A549 (cell line): ENCODE measurements around the gene NAALADL1. TPM values are rescaled to one million over a fixed set of nuclear protein-coding genes. Genes with fewer than 3 reads are reported as not detected.

Experiments used
- ATAC-seq, 2 experiments: fragments of 200-7000 bp in 1 of 2; fragments of >200 bp in 1 of 2; cut with Nextera tagmentation in 1 of 2; cut with Tn5 transposase in 1 of 2; 3 replicates each; pipeline versions ENCODE4 v1.8.0 to v1.9.1; 2018 to 2020; ENCODE audit warnings: mild to moderate bottlenecking in 1 of 2, moderate library complexity in 1 of 2
- CTCF ChIA-PET: fragments of 300-600 bp; sonication (Branson Sonifier 250); formaldehyde crosslinking; extraction: SDS; loops from one replicate; lab custom pipeline; 2021; ENCODE audit warnings: antibody characterized with exemption, inconsistent platforms; lab: Yijun Ruan, JAX
- POLR2A ChIA-PET: fragments of 350-600 bp; formaldehyde crosslinking; extraction: SDS; loops from one replicate; lab custom pipeline; 2021; ENCODE audit warnings: antibody characterized with exemption, inconsistent platforms; lab: Yijun Ruan, JAX
- DNase-seq, 2 experiments: peaks; one replicate each; pipeline versions ENCODE4 v3.0.0 to v3.0.0-alpha.2; 2011 to 2016; ENCODE audit warnings: low read depth in 1 of 2, low spot score in 1 of 2
- FAIRE-seq: peaks from 2 replicates; lab custom pipeline; 2011; peaks lifted over from hg19 to GRCh38; lab: Jason Lieb, UNC
- H3K27ac ChIP-seq, 2 experiments: fragments of >200 bp; sonication (Bioruptor Twin); formaldehyde crosslinking; 3 replicates each; pipeline ENCODE4 v1.5.1; 2016 to 2017
- H3K4me1 ChIP-seq: fragments of >200 bp; sonication (Bioruptor Twin); formaldehyde crosslinking; 3 replicates; pipeline ENCODE4 v1.6.1; 2016
- H3K4me2 ChIP-seq: fragments of >200 bp; sonication (Bioruptor Twin); formaldehyde crosslinking; 3 replicates; pipeline ENCODE4 v1.6.1; 2016
- H3K4me3 ChIP-seq: fragments of >200 bp; sonication (Bioruptor Twin); formaldehyde crosslinking; 3 replicates; pipeline ENCODE4 v1.5.1; 2016
- H3K9me3 ChIP-seq: fragments of >200 bp; sonication (Bioruptor Twin); formaldehyde crosslinking; 3 replicates; pipeline ENCODE4 v1.6.1; 2016
- ATOH8 ChIP-seq: fragments of 250-450 bp; sonication (Bioruptor Pico); IDR thresholded peaks from 2 replicates; pipeline ENCODE4 v1.5.0; 2020; ENCODE audit warnings: low read depth, mild to moderate bottlenecking, moderate library complexity
- CBX2 ChIP-seq: fragments of 200-600 bp; sonication (generic); IDR thresholded peaks from 2 replicates; pipeline ENCODE4 v1.6.1; 2016; ENCODE audit warnings: low read depth, mild to moderate bottlenecking, borderline replicate concordance
- CBX8 ChIP-seq: fragments of 200-600 bp; sonication (generic); IDR thresholded peaks from 2 replicates; pipeline ENCODE4 v1.6.1; 2016
- CEBPB ChIP-seq, 2 experiments: fragments of >200 bp in 1 of 2; sonication (Bioruptor Twin) in 1 of 2; formaldehyde crosslinking in 1 of 2; IDR thresholded peaks; 2 replicates each; pipeline ENCODE4 v1.6.1; 2012 to 2016
- EHMT2 ChIP-seq: fragments of 200-600 bp; sonication (generic); IDR thresholded peaks from 2 replicates; pipeline ENCODE4 v1.6.1; 2016; ENCODE audit warnings: antibody characterized with exemption, low read depth, mild to moderate bottlenecking, moderate library complexity
- ELK1 ChIP-seq: fragments of 150-350 bp; IDR thresholded peaks from 2 replicates; pipeline ENCODE4 v1.6.1; 2014; ENCODE audit warnings: low read depth, mild to moderate bottlenecking, low read length
- EP300 ChIP-seq, 2 experiments: fragments of >200 bp; sonication (Bioruptor Twin); formaldehyde crosslinking; IDR thresholded peaks; 2 replicates in 1 of 2; 3 replicates in 1 of 2; pipeline ENCODE4 v1.6.1; 2016 to 2017
- ESRRA ChIP-seq: fragments of 150-350 bp; IDR thresholded peaks from 2 replicates; pipeline ENCODE4 v1.6.1; 2014; ENCODE audit warnings: mild to moderate bottlenecking, low read length, borderline replicate concordance
- FOSB ChIP-seq: fragments of 250-450 bp; sonication (Bioruptor Pico); IDR thresholded peaks from 2 replicates; pipeline ENCODE4 v1.5.0; 2020; ENCODE audit warnings: mild to moderate bottlenecking, moderate library complexity
- GATA3 ChIP-seq: IDR thresholded peaks from 2 replicates; pipeline ENCODE4 v1.6.1; 2012; ENCODE audit warnings: borderline replicate concordance
- HDAC2 ChIP-seq: fragments of 200-600 bp; sonication (generic); IDR thresholded peaks from 2 replicates; pipeline ENCODE4 v1.6.1; 2016
- HEYL ChIP-seq: fragments of 250-450 bp; sonication (Bioruptor Pico); IDR thresholded peaks from 2 replicates; pipeline ENCODE4 v1.8.0; 2021; ENCODE audit warnings: mild to moderate bottlenecking, moderate library complexity
- HOXB13 ChIP-seq: fragments of 250-450 bp; sonication (Bioruptor Pico); IDR thresholded peaks from 2 replicates; pipeline ENCODE4 v1.5.0; 2020; ENCODE audit warnings: low read depth, mild to moderate bottlenecking, moderate library complexity
- HOXB5 ChIP-seq: fragments of 250-450 bp; sonication (Bioruptor Pico); IDR thresholded peaks from 2 replicates; pipeline ENCODE4 v1.5.0; 2020; ENCODE audit warnings: mild to moderate bottlenecking, moderate library complexity
- JUN ChIP-seq, 2 experiments: fragments of >200 bp; sonication (Bioruptor Twin); formaldehyde crosslinking; IDR thresholded peaks; 2 replicates in 1 of 2; 3 replicates in 1 of 2; pipeline ENCODE4 v1.6.1; 2016 to 2017
- KDM1A ChIP-seq: fragments of 200-600 bp; sonication (generic); IDR thresholded peaks from 2 replicates; pipeline ENCODE4 v1.6.1; 2016; ENCODE audit warnings: low read depth, mild to moderate bottlenecking
- MAFK ChIP-seq: fragments of 450-650 bp; IDR thresholded peaks from 2 replicates; pipeline ENCODE4 v1.6.1; 2014; ENCODE audit not compliant: partially characterized antibody
- MAZ ChIP-seq: fragments of 150-350 bp; IDR thresholded peaks from 2 replicates; pipeline ENCODE4 v1.6.1; 2014; ENCODE audit warnings: antibody characterized with exemption, low read depth, low read length, borderline replicate concordance
- MYC ChIP-seq: IDR thresholded peaks from 2 replicates; pipeline ENCODE4 v1.6.1; 2012; ENCODE audit warnings: mild to moderate bottlenecking, inconsistent platforms, low read length, improper control_type of control experiment, borderline replicate concordance
- PBX3 ChIP-seq: IDR thresholded peaks from 2 replicates; pipeline ENCODE4 v1.6.1; 2012
- PHF8 ChIP-seq: fragments of 200-600 bp; sonication (generic); IDR thresholded peaks from 2 replicates; pipeline ENCODE4 v1.6.1; 2016; ENCODE audit warnings: low read depth, mild to moderate bottlenecking, antibody characterized with exemption, moderate library complexity, borderline replicate concordance
- POLR2A ChIP-seq: IDR thresholded peaks from 2 replicates; pipeline ENCODE4 v1.6.1; 2012; ENCODE audit warnings: mild to moderate bottlenecking, low read length
- RARB ChIP-seq: fragments of 250-450 bp; sonication (Bioruptor Pico); IDR thresholded peaks from 2 replicates; pipeline ENCODE4 v1.8.0; 2021; ENCODE audit warnings: mild to moderate bottlenecking, moderate library complexity
- RCOR1 ChIP-seq: fragments of 150-350 bp; IDR thresholded peaks from 2 replicates; pipeline ENCODE4 v1.6.1; 2014; ENCODE audit warnings: antibody characterized with exemption, low read length, low read depth
- RFX5 ChIP-seq: fragments of 450-650 bp; IDR thresholded peaks from 2 replicates; pipeline ENCODE4 v1.7.1; 2014; ENCODE audit warnings: antibody characterized with exemption, mild to moderate bottlenecking, moderate library complexity
- RNF2 ChIP-seq: fragments of 200-600 bp; sonication (generic); IDR thresholded peaks from 2 replicates; pipeline ENCODE4 v1.6.1; 2016; ENCODE audit warnings: low read depth, mild to moderate bottlenecking, antibody characterized with exemption, moderate library complexity, borderline replicate concordance
- SMC3 ChIP-seq: fragments of >200 bp; sonication (Bioruptor Twin); formaldehyde crosslinking; IDR thresholded peaks from 3 replicates; pipeline ENCODE4 v1.6.1; 2018; ENCODE audit warnings: inconsistent platforms
- ZFP36 ChIP-seq: fragments of 450-650 bp; IDR thresholded peaks from 2 replicates; pipeline ENCODE4 v1.6.1; 2014; ENCODE audit warnings: borderline replicate concordance; ENCODE audit not compliant: partially characterized antibody
- ZNF302 ChIP-seq: fragments of 250-450 bp; sonication (Bioruptor Pico); IDR thresholded peaks from 2 replicates; pipeline ENCODE4 v1.9.0; 2021; ENCODE audit warnings: inconsistent platforms, mild to moderate bottlenecking, moderate library complexity
- WGBS: methylation state at CpG from one replicate; pipeline ENCODE4 v1.1.6; 2017; ENCODE audit errors: missing lambda C conversion rate; 5-methylcytosine and 5-hydroxymethylcytosine counted together
- polyA plus RNA-seq, 4 experiments: library from polyadenylated mRNA; depleted of rRNA in 3 of 4; stranded (reverse); fragments of >200 nt; fragmentation: RNase III in 1 of 4; extraction: RNeasy Plus Mini Kit Qiagen cat#74134 plus additional on column Dnase treatment in 1 of 4; gene quantifications; 2 replicates in 3 of 4; 3 replicates in 1 of 4; pipeline ENCODE4 v1.2.3, GENCODE V29; 2011 to 2017

Gene NAALADL1
- polyA plus RNA-seq, 2 of the 4 experiments (the other 2 are of a cell fraction), result not detected

- Histone ChIP-seq H3K4me2 (no peak overlapping the region), H3K4me3 (no peak overlapping the region)
- POLR2A ChIA-PET, result no interaction called here
- CTCF ChIA-PET, result no interaction called here
- TF ChIP-seq MYC (no peak), ESRRA (no peak), HOXB5 (CRISPR knock-in tag) (no peak), ZNF302 (CRISPR knock-in tag) (no peak), RARB (no peak), RNF2 (no peak), HEYL (CRISPR knock-in tag) (no peak), MAFK (no peak), ATOH8 (CRISPR knock-in tag) (no peak), MAZ (no peak), CBX2 (no peak), FOSB (no peak), HOXB13 (CRISPR knock-in tag) (no peak), EHMT2 (no peak)
- TF ChIP-seq, all 56 proteins: peak for 0
- peaks cover 20% of the 10 kb centered on the region; the same call in 2 of the 3 replicates for H3K4me1 ChIP-seq
- no peaks in the 10 kb centered on the region for H3K9me3 ChIP-seq
- no peak for DNase-seq
- FAIRE-seq, result no peak
- ATAC-seq, result no peak
- WGBS, result 92% methylated on average over 7 of the region's 7 CpGs
- H3K27ac ChIP-seq, result no peak overlapping the region
Observed at GRCh38 chr11:65019824-65020223, 38.5 kb downstream of the NAALADL1 start.

GRCh38 chr11:65017937-65018336 is 40.4 kb downstream of the NAALADL1 start:
- CTCF ChIA-PET, result interaction anchor here (0.6 to 8.0 kb wide), 6 partner anchors 9 to 493 kb away, joined by 3 to 97 read pairs (median 4); partner anchors contain the start of genes CDC42BPG and SNX15
- DNase-seq (no peak), ATAC-seq (no peak)

More at GRCh38 chr11:65017937-65018336, 40.4 kb downstream of the NAALADL1 start:
- TF ChIP-seq MYC (no peak), RFX5 (no peak), EP300 (IDR thresholded peaks at IDR 0.05) (no peak), CBX8 (no peak), RCOR1 (no peak), CEBPB (IDR thresholded peaks at IDR 0.05) (no peak), PHF8 (no peak), RNF2 (no peak), SMC3 (no peak), JUN (IDR thresholded peaks at IDR 0.05) (no peak), POLR2A (no peak), HDAC2 (no peak), GATA3 (no peak), PBX3 (no peak), ZFP36 (no peak), KDM1A (no peak), CBX2 (no peak), ELK1 (no peak)
- H3K9me3 ChIP-seq, result no peaks in the 10 kb centered on the region
- H3K4me1 ChIP-seq, result peaks cover 24% of the 10 kb centered on the region
- no peak overlapping the region for H3K4me3 ChIP-seq
- no peak overlapping the region for H3K4me2 ChIP-seq
- no peak overlapping the region for H3K27ac ChIP-seq
- over 99% methylated on average over 6 of the region's 6 CpGs for WGBS
- FAIRE-seq, result no peak
- POLR2A ChIA-PET, result no interaction called here
